Endometrial microvascular endothelial cells (primary cell): ENCODE measurements around the gene PLCZ1. TPM values are rescaled to one million over a fixed set of nuclear protein-coding genes. Genes with fewer than 3 reads are reported as not detected.
"Not testable (repeated sequence)": the region's sequence is repeated elsewhere in the genome, so short reads cannot be mapped to it uniquely, and the experiment has no call there.

ENCODE experiments used
- in situ Hi-C: cut with HindIII; loops from 2 replicates; pipeline ENCODE4 v1.10.0; 2017; ENCODE audit warnings: low sequenced_read_pairs, low pct_unique_long_range_greater_than_20kb; ENCODE audit errors: inconsistent ontology term
- total RNA-seq: library from RNA; depleted of rRNA; stranded (reverse); fragments of >200 nt; gene quantifications from one replicate; pipeline ENCODE4 v1.2.3, GENCODE V29; 2015; ENCODE audit errors: inconsistent ontology term

Gene PLCZ1, protein sequence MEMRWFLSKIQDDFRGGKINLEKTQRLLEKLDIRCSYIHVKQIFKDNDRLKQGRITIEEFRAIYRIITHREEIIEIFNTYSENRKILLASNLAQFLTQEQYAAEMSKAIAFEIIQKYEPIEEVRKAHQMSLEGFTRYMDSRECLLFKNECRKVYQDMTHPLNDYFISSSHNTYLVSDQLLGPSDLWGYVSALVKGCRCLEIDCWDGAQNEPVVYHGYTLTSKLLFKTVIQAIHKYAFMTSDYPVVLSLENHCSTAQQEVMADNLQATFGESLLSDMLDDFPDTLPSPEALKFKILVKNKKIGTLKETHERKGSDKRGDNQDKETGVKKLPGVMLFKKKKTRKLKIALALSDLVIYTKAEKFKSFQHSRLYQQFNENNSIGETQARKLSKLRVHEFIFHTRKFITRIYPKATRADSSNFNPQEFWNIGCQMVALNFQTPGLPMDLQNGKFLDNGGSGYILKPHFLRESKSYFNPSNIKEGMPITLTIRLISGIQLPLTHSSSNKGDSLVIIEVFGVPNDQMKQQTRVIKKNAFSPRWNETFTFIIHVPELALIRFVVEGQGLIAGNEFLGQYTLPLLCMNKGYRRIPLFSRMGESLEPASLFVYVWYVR
- total RNA-seq: not detected

DNA sequence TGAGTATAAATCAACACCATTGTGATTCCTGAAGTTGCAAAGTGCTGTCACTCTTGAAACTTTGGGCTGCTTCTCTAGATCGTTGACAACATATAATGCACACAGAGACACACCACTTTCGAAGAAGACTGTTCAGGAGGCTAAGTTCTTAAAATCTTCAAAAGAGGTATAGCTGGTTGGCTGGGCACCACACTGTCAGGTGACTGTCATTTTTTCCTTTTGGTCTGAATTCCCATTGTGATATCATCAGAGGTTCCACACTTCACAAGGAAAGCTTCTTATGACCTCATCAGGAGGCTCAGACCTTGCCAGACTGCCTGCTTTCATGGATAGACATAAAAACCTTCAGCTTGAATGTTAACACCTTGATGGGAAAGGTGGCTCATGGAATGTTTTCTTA lies at the start of gene PLCZ1, which contains the start of gene CAPZA3:
Gene PLCZ1, minus strand, starts transcription at position 194 of the 400 bp plus-strand sequence. CDS start 641 bp downstream, outside the sequence.
Gene CAPZA3, plus strand, starts transcription at position 301 of the 400 bp plus-strand sequence. CDS start 150 bp downstream, outside the sequence.
- in situ Hi-C loops: no loop called here

DNA sequence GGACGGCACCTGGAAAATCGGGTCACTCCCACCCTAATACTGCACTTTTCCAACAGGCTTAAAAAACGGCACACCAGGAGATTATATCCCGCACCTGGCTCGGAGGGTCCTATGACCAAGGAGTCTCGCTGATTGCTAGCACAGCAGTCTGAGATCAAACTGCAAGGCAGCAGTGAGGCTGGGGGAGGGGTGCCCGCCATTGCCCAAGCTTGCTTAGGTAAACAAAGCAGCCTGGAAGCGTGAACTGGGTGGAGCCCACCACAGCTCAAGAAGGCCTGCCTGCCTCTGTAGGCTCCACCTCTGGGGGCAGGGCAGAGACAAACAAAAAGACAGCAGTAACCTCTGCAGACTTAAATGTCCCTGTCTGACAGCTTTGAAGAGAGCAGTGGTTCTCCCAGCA lies 47.7 kb upstream of the PLCZ1 start:
- in situ Hi-C loops: not testable (repeated sequence)

DNA sequence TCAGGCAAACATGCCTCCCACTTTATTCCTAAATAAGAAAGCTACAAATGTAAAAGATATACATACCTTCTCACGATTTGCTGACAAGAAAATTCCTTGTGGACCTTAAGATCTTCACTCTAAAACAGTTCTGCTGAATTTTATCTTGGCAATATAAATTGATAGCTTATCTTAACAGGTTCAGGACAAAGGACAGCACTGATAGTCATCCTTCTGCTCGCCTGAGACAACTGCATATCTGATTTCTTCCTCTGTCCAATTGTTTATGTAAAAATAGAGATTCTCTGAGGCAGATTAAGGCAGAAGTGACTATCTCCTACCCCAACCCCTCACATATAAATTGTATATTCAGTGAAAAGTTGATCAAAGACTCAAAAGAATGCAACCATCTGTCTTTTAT lies 45.0 kb upstream of the PLCZ1 start:
- in situ Hi-C loops: no loop called here

DNA sequence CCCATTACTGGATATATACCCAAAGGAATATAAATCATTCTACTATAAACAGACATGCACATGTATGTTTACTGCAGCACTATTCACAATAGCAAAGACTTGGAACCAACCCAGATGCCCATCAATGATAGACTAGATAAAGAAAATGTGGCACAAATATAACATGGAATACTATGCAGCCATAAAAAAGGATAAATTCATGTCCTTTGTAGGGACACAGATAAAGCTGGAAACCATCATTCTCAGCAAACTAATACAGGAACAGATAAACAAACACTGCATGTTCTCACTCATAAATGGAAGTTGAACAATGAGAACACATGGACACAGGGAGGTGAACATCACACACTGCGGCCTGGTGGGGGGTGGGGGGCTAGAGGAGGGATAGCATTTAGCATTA lies 28.7 kb upstream of the PLCZ1 start:
- in situ Hi-C loops: not testable (repeated sequence)

DNA sequence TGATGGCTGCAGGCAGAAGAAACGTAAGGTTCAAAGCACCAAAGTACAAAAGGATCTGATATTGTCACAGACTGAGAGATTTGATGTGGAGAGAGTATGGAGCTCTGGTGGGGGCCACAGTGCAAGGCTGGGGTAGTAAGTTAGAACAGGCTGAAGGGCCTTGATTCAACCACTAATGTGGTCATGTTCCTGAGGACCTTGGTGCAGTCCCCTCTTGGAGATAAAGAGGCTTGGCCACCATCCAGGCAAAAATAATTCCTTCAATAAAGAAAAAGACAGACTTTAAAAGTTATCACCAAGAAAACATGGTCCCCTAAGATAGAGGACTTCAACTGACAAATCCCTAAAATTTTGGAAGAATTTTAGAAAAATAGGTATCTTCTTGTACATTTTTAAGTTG lies 17.5 kb upstream of the PLCZ1 start:
- in situ Hi-C loops: no loop called here

DNA sequence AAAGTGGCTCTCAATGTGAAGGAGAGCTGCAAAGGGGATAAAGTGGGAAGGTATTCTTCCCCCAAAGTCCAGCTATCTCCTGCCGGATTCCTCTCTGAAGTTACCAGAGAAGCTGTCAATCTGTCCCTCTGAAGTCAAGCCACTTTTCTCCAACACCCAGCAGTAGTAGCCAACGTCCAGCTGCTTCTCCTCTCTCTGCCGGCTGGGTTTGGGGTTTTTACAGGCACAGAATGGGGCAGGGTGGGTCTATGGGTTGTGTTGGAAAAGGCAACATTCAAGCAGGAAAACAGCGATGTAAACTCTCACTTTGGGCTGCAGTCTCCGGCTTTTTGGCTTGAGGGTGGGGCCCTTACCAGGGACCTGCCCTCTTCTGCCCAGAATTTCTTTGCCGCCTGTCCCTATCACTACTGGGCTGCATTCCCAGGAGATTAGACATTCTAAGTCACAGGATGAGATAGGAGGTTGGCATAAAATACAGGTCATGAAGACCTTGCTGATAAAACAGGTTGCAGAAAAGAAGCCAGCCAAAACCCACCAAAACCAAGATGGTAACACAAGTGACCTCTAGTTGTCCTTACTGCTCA lies 16.4 kb upstream of the PLCZ1 start:
- in situ Hi-C loops: no loop called here

DNA sequence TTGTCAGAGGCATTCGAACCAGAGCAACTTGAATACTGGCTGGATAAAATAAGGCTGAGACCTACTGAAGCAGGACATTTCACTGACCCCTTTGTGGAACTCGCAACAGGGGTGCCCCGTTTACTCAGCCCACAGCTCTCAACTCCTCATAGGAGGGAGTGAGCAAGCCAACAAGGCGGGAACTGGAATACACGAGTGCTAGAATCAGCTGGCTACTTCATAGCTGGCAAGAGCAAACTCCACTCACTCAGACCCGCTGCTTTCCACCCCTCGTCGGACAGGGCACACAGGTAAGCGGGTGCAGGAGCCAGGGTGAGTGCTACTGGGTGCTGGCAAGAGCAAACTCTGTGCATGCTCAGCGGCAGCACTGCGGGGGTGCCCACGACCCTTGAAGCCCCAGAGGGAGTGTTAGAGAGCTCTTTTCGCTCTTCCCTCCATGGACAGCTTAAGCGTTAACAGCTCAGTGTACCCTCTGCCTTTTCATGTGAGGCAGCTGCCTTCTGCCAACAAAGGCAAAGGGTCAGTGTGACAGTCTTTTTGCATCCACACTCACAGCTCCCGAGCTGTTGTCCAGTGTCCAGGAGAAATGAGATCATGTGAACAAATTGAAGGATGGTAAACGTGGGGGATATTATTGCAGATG lies 15.8 kb upstream of the PLCZ1 start:
- in situ Hi-C loops: no loop called here

DNA sequence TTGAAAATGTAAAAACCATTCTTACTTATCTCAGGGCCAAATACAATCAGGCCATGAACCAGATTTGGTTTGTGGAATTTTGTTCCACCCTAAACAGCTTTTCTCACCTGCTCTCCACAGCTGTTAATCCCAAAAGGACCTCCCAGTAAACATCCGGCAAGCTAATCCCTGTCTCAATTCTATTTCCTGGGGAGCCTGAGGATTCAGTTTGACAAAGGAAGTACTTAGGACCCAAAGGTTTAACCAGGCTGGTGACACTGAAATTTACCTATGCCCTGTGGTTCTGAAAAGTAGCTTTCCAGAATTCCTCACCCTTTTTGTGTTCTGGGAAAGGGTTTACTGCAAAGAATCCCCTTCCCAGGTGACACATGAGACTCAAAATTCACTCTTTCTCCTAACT lies 15.1 kb upstream of the PLCZ1 start:
- in situ Hi-C loops: no loop called here

DNA sequence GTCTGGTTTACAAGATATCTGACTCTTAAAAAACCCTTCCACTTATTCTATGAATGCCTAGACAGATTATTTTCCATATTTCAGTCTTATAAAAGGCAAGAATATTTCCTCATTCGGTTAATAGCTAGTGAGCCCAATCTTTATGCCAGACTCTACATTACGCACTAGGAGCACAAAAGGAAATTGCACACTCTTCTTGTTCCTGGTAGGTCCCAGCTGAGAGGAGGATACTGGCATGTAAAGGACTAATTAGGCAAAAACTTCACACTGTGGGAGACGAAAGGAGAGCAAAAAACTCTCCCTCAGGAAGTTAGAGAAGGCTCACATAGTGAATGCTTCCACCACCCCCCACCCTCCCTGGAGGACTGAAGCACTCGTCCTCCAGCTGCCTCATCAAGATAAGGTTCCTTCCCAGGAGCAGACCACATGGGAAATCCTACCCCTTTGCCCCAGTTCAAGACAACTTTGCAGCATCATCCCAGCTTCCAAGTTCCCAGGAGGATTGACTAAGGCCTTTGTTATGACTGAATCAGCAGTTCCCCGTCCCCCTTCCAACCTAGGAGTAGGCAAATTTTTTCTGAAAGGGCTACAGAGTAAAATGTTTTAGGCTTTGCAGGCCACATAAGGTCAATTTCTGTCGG lies 14.6 kb upstream of the PLCZ1 start:
- in situ Hi-C loops: no loop called here

DNA sequence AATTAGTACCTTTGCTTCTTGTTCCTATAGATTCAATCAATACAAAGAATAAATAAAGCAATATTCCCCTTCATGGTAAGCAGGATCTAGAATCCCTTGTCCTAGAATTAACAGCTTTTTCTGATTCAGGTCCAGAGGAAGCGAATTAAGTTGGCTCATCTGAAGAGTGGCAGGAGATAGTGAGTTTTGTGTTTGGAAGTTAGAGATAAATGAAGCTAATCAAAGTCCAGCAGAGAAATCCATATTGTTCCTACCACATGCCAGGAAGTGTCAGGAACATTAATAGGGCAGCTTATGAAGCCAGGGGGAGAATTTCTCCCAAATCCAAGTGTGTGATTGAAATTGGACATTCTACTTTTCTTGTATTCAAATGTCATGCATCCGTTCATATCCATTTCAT lies 14.1 kb upstream of the PLCZ1 start:
- in situ Hi-C loops: no loop called here

DNA sequence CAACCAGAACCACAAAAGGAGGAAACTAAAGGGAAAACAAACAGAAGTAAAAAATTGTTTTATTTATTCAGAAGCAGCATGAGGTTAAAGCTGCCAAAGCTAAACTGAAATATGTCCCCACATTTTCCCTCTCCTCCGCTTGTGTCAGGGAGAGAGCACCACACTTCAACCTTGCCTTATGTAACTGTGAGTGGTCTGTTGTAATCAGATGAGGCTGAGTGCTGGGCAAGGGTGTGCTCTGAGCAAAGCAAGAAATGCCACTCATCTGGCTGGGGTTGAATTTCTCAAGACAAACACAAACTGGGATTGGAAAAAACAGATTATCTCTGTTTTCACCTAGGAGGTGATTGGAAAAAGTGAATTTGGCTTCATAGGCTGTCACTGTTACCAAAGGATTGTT lies 12.3 kb upstream of the PLCZ1 start:
- in situ Hi-C loops: no loop called here

DNA sequence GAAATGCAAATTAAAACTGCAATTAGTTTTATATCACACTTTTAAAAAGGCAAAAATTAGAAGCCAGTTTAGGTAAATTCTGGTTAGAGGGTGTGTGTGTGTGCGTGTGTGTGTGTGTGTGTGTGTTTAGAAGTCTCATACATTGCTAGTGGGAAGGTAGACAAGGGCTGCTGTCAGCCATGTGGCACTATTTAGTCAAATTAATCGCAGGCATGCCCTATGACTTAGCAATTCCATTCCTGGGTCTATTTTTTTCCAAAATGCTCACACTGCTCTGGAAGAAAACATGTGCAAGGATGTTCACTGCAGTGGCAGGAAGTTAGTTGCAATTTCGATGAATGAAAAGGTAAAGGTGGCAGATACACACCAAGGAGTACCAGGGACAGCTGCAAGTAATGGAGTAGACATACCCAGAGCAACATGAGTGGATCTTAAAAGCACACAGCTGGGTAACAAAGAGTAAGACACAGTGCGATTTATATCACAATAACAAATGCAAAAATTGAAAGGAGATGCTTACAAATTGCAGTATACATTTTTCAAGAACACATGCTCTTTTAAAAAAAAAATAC lies 11.7 kb upstream of the PLCZ1 start:
- in situ Hi-C loops: no loop called here

DNA sequence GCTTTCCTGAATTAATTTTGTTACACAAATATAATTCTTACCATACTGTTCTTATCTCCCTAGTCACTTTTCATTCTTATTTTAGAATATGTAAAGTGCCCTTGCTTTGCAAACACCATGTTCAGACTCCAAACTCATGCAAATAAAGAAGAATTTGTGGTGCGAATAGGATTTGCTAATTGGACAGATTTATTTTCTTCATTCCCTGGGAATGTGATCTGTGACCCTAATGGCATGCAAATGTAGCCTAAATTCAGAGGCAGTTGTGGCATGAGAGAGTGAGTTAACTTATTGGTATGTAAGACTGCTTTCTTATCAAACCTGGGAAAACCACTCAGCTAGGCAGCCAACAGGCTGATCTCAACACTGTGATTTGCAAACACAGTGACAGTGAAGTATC lies 10.1 kb upstream of the PLCZ1 start:
- in situ Hi-C loops: no loop called here

DNA sequence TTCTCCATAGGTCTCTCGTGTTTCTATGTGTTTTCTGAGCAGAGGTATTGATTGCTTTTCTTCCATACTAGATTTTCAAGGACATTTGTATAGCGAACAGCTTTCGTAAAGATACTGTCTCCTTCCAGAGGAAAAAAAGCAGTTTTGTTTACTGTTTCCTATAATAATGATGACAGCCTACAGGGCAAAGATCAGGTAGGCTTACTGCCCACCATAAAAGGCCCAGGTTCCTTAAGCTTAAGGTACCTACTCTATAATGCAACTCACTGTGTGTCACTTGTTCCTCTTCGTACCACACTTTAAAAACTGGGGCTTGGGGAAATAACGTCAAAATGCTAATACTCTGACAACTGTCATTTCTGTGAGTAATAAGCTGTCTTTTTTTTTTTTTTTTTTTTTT lies 6.7 kb downstream of the PLCZ1 start:
- in situ Hi-C loops: no loop called here

DNA sequence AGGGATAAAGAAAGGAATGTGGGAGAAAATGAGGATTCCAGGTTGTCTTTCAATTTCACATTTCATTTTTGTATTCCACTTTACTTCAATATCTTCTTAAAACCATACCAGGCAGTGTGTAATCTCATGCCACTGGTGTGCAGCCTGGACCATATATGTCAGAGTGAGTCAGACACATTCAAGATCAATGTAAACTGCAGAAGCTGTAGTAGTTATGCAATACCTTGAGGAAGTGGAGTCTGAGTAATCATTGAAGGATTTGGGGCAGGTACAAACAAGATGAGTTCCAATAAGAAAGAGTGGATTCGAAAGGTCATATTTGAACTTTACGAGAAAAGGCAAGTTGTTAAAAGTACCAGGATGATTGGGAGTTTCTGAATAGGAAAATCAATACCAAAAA lies 14.1 kb downstream of the PLCZ1 start:
- in situ Hi-C loops: no loop called here

DNA sequence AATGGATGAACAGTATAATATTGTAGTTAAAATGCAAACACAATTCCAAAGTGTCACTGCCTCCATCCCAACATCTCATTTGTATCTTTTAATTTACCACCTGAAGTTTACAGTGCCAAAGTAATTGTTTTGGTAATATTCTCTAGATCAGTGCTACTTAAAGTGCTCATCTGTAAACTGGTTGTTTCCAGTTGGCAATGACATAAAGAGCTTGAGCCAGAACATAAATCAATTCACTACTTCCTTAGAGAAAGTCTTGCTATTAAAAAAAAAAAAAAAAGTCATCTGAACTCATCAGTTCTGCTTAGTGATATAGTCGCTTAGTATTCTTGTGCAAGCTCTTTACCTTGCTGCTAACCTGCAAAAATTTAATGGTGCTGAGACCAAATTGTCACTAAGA lies 16.4 kb downstream of the PLCZ1 start:
- in situ Hi-C loops: no loop called here

DNA sequence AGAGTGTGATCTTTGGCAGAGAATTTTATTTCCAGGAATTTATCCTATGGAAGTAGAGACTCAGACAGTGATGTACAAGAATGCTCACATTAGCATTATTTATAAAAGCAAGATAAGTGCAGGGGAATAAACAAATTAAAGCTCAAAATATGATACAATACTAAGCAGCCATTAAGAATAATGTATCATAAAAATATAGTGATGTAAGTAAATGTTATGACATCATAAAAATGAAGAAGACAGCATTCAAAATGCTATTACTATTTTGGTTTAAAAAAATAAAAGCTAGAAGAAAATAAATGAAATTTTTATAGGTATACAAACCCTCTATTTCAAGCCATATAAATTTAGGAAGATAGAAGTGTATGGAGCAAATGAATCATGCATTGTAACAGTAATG lies 17.1 kb downstream of the PLCZ1 start:
- in situ Hi-C loops: no loop called here

DNA sequence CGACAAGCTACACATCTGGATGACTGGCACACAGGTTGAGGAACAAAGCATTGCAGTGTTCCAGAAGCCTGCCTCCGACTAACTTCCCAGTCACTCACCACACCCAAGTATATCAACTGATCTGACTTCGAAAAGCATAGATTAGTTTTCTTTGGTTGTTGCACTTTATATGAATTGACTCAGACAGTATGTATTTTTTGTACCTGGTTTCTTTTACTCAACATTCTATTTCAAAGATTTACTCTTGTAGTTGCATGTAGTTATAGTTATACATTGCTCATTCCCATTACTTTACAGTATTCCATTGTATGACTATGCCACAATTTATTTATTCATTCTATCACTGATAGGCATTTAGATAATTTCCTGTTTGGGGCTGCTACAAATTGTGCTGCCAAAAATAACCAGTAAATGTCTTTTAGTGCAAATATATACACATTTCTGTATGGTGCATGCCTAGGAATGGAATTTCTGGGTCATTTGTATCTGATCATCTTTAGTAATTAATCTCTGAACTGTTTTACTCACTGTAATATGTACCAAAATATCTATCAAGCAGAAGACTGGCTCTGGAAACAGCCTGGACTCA lies 17.8 kb downstream of the PLCZ1 start:
- in situ Hi-C loops: no loop called here

DNA sequence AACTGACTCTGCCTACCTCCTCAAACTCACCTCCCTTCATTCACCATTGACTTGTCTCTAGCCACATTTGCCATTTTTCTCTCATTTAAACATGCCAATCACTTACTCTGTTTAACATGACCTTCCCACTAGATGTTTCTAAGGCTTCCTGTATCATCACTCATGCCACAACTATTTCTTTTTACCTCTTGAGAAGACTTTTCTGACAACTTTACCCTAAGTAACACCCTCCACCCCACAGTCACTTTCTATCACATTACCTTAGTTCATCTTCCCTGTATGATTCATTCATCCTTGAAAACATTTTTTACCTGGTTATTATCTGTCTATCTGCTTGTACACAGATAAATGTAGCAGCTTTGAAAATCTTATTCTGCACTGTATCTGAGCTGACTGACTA lies 19.4 kb downstream of the PLCZ1 start:
- in situ Hi-C loops: no loop called here
